Activated CD8-positive, alpha-beta memory T cell treated with anti-CD3 and anti-CD28 coated beads for 1 hour (primary cell): ENCODE measurements around the gene OR51E2.
"Not testable (repeated sequence)": the region's sequence is repeated elsewhere in the genome, so short reads cannot be mapped to it uniquely, and the experiment has no call there.

Experiments used
- DNase-seq, 2 donors: peaks; one replicate each; pipeline ENCODE4 v3.0.0-alpha.2; 2020; ENCODE audit warnings: low read depth in 1 of 2; ENCODE audit errors: extremely low read depth in 1 of 2

The OR51E2 gene

GRCh38 chr11:4697585-4697984 is at the start of gene OR51E2:
Gene OR51E2 (minus strand): TSS chr11:4697853. CDS start chr11:4682711, 15,142 bp downstream.
- no peak for DNase-seq

- no peak for DNase-seq
Measured at GRCh38 chr11:4740735-4741134, 43.1 kb upstream of the OR51E2 start.

- no peak for DNase-seq
Measured at GRCh38 chr11:4727171-4727570, 29.5 kb upstream of the OR51E2 start.

- not testable (repeated sequence) for DNase-seq
Measured at GRCh38 chr11:4722616-4723534, 25.2 kb upstream of the OR51E2 start.

GRCh38 chr11:4714300-4714699 is 16.6 kb upstream of the OR51E2 start:
- DNase-seq: no peak

GRCh38 chr11:4713241-4713640 is 15.6 kb upstream of the OR51E2 start:
- no peak for DNase-seq

- no peak for DNase-seq
Measured at GRCh38 chr11:4704790-4705334, 7.2 kb upstream of the OR51E2 start.

- no peak for DNase-seq
Measured at GRCh38 chr11:4704054-4704789, 6.6 kb upstream of the OR51E2 start, which contains the start of gene MMP26. Gene MMP26 (plus strand): TSS chr11:4704784.

GRCh38 chr11:4700436-4700820 is 2.8 kb upstream of the OR51E2 start:
- no peak for DNase-seq

- no peak for DNase-seq
Measured at GRCh38 chr11:4699697-4700435, 2.2 kb upstream of the OR51E2 start.

GRCh38 chr11:4695442-4695841 is 2.2 kb downstream of the OR51E2 start:
- DNase-seq: no peak

- no peak for DNase-seq
Measured at GRCh38 chr11:4684631-4685285, 12.9 kb downstream of the OR51E2 start.

GRCh38 chr11:4682623-4683419 is 14.8 kb downstream of the OR51E2 start:
- DNase-seq: no peak

GRCh38 chr11:4680341-4680740 is 17.3 kb downstream of the OR51E2 start:
- no peak for DNase-seq

- DNase-seq: no peak
Measured at GRCh38 chr11:4677948-4678347, 19.7 kb downstream of the OR51E2 start.

- no peak for DNase-seq
Measured at GRCh38 chr11:4673781-4674180, 23.9 kb downstream of the OR51E2 start.

GRCh38 chr11:4672470-4672869 is 25.2 kb downstream of the OR51E2 start:
- DNase-seq: no peak

- no peak for DNase-seq
Measured at GRCh38 chr11:4671741-4672140, 25.9 kb downstream of the OR51E2 start.

- DNase-seq: no peak
Measured at GRCh38 chr11:4665424-4665823, 32.2 kb downstream of the OR51E2 start.

- no peak for DNase-seq
Measured at GRCh38 chr11:4664786-4665185, 32.9 kb downstream of the OR51E2 start.
